Ascending aorta (tissue), 2 donors: ENCODE data around the gene ABHD17A. TPM values are rescaled to one million over a fixed set of nuclear protein-coding genes. Genes with fewer than 3 reads are reported as not detected.

Experiments
- DNase-seq, 2 donors: peaks; one replicate each; pipeline ENCODE4 v3.0.0-alpha.2; 2019; ENCODE audit warnings: low spot score in 2 of 2
- H3K27ac ChIP-seq, 2 donors: fragments of 200-600 bp; sonication (generic); one replicate each; pipeline ENCODE4 v1.5.1; 2016 to 2017; ENCODE audit warnings: mild to moderate bottlenecking in 1 of 2
- H3K27me3 ChIP-seq: fragments of 200-600 bp; sonication (generic); one replicate; pipeline ENCODE4 v1.5.1; 2017
- H3K36me3 ChIP-seq, 2 donors: fragments of 200-600 bp; sonication (generic); one replicate each; pipeline ENCODE4 v1.5.1; 2016
- H3K4me1 ChIP-seq, 2 donors: fragments of 200-600 bp; sonication (generic); one replicate each; pipeline ENCODE4 v1.5.1; 2016 to 2017; ENCODE audit warnings: mild to moderate bottlenecking in 1 of 2
- H3K4me3 ChIP-seq, 2 donors: fragments of 200-600 bp; sonication (generic); one replicate each; pipeline ENCODE4 v1.5.1; 2016 to 2017; ENCODE audit warnings: mild to moderate bottlenecking in 1 of 2
- H3K9me3 ChIP-seq, 2 donors: fragments of 200-600 bp; sonication (generic); one replicate each; pipeline ENCODE4 v1.5.1; 2016
- intact Hi-C: fragments of 100-400 bp; cut with DNase I; formaldehyde crosslinking; loops from one replicate; pipeline ENCODE4 v1.15.1; 2023
- total RNA-seq: library from RNA; depleted of rRNA; stranded (reverse); fragments of >200 nt; gene quantifications from one replicate; pipeline ENCODE4 v1.1.0, GENCODE V29; 2016
- TF ChIP-seq, protein P1 (sequence below), 3 experiments: fragments of 200-600 bp in 2 of 3; fragments of 450-650 bp in 1 of 3; sonication (generic) in 2 of 3; IDR thresholded peaks; one replicate each; pipeline ENCODE4 v1.5.1; 2016 to 2019; ENCODE audit warnings: antibody characterized with exemption in 3 of 3, mild to moderate bottlenecking in 1 of 3, moderate library complexity in 1 of 3

ABHD17A gene
- total RNA-seq, 1 donor from 2014 or later, result 278 TPM

DNA sequence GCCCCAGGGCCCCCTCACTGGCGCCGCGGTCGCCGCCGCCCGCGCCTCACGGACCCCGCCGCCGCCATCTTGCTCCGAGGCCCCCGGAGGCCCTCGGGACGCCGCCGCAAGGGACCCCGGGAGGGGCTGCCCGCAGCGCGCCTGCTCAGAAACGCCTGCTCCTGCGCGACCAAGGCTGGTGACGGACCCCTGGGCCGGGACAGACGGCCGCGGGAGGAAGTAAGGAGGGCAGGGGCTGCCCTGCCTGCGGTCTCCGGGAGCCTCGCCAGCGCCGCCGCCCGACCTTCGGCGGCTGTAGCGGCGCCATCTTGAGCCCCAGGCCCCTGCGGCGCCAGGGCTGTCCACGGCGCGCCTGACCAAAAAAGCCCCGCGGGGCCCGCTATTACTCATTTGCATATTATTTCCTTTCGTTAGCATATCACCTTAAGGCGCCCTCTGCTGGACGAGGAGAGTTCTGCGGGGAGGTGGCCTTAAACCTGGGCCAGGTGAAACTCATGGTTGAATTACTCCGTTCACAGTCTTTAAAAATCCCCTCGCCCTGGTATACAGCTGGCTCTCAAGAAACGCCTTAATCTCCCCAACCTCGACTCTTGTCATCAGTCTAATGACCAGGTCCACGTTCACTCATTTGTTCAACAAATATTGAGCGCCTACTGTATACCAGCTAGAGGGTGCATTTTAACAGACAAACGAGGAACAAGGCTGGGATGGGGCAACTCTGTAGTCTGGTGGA is 36.7 kb downstream of the ABHD17A start, which contains the start of gene REXO1:
Gene REXO1 (minus strand): TSS at position 85 of the 733 bp plus-strand sequence. CDS start 125 bp downstream, outside the sequence.
- Histone ChIP-seq H3K4me1 (peaks cover 12 to 38% of the 10 kb centered on the region in 2 donors), H3K9me3 (no peaks in the 10 kb centered on the region), H3K27ac (peak within 1 kb of the TSS; percentile 99 to 100), H3K27me3 (no peaks in the 10 kb centered on the region), H3K4me3 (peak within 1 kb of the TSS; percentile 95 to 100), H3K36me3 (peaks cover 3 to 8% of the 10 kb centered on the region in 2 donors)
- intact Hi-C loops, result no loop called here
- TF ChIP-seq, protein P1, sequence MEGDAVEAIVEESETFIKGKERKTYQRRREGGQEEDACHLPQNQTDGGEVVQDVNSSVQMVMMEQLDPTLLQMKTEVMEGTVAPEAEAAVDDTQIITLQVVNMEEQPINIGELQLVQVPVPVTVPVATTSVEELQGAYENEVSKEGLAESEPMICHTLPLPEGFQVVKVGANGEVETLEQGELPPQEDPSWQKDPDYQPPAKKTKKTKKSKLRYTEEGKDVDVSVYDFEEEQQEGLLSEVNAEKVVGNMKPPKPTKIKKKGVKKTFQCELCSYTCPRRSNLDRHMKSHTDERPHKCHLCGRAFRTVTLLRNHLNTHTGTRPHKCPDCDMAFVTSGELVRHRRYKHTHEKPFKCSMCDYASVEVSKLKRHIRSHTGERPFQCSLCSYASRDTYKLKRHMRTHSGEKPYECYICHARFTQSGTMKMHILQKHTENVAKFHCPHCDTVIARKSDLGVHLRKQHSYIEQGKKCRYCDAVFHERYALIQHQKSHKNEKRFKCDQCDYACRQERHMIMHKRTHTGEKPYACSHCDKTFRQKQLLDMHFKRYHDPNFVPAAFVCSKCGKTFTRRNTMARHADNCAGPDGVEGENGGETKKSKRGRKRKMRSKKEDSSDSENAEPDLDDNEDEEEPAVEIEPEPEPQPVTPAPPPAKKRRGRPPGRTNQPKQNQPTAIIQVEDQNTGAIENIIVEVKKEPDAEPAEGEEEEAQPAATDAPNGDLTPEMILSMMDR (IDR thresholded peaks at IDR 0.05), result peak; percentile 86 to 95 (median 92)
- peak; percentile 73 to 97 for DNase-seq

DNA sequence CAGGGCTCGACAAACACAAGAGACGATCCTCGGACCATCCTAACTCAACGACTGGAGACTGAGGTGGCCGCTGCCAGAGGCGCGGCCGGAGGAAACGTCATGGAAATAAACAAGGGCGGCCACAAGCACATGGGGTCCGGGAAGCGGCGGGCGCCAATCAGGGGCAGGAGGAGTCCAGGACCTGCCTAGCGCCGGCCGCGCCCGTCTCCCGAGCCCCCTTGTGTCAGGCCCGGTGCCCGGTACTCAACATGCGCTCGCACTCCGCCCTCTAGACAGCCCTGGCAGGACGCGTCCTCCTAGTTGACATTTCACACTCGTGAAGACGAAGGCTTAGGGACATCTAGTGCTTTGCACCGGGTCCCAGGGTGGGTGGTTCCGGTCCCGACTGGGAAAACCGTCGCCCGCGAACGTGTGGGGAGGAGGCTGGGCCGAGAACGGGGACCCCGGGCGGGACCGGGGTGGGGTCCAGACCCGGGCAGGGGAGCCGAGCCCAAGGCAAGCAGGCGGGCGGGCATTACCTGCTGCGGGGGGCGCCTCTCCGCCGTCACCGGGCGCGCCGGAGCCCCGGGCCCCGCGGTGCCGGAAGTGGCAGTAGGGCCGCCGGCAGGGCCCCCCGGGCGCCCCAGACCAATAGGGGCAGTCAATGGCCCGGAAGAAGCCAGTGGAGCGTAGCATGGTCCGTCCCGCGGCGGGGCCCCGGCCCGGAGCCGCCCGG is 37.5 kb downstream of the ABHD17A start:
- Histone ChIP-seq H3K27me3 (no peaks in the 10 kb centered on the region), H3K4me3 (peak overlapping the region; percentile 95 to 100), H3K36me3 (peaks cover 3 to 8% of the 10 kb centered on the region in 2 donors), H3K27ac (peak overlapping the region; percentile 99 to 100), H3K9me3 (no peaks in the 10 kb centered on the region), H3K4me1 (peaks cover 10 to 37% of the 10 kb centered on the region in 2 donors)
- TF ChIP-seq, protein P1 (IDR thresholded peaks at IDR 0.05), result no peak
- no peak for DNase-seq
- intact Hi-C loops, result no loop called here

DNA sequence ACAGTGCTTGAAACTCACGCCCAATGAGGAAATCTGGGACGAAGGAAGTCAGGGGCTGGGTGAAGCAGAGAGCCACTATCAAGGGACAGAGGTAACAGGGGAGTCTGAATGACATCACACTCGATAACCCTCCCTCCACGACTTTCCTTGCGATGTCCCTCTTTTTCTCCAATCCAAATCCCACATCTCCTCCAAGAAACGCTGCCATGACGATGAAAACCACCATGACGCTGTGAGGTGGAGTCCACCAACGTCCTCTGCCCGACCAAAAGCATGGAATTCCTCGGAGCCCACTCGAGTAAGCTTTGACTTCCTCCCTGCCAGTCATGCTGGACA is 38.0 kb downstream of the ABHD17A start:
- no peaks in the 10 kb centered on the region for H3K27me3 ChIP-seq
- DNase-seq, result no peak
- TF ChIP-seq, protein P1 (IDR thresholded peaks at IDR 0.05), result no peak
- H3K9me3 ChIP-seq, result no peaks in the 10 kb centered on the region
- peak overlapping the region; percentile 95 to 100 for H3K4me3 ChIP-seq
- peaks cover 3 to 8% of the 10 kb centered on the region in 2 donors for H3K36me3 ChIP-seq
- intact Hi-C loops, result no loop called here
- peaks cover 10 to 37% of the 10 kb centered on the region in 2 donors for H3K4me1 ChIP-seq
- peak overlapping the region in 1 of 2 donors; percentile 100 for H3K27ac ChIP-seq

DNA sequence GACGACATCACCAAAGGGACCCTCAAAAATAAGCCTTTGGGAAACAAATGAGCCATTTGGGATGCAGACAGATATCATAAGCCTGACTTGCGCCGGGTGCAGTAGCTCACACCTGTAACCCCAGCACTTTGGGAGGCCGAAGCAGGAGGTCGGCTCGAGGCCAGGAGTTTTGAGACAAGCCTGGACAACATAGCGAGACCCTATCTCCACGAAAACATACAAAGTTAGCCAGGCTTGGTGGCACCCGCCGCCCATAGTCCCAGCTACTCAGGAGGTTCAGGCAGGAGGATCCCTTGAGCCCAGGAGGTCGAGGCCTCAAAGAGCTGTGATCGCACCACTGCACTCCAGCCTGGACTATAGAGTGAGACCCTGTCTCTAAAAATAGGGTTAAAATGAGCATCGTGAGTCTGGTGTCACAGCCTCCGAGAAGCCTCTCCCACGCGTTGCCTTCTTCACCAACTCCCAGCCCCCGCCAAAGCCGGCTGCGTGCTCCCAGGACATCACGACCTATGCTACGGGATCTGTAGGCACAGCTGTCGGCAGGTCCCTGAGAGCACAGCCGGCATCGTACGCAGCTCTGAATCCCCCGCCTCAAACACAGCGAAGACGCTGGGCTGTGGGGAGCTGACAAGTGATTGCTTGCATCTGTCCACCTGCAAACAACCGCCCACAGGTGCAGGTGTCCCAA is 38.6 kb downstream of the ABHD17A start:
- peaks cover 10 to 37% of the 10 kb centered on the region in 2 donors for H3K4me1 ChIP-seq
- intact Hi-C loops, result no loop called here
- TF ChIP-seq, protein P1 (IDR thresholded peaks at IDR 0.05), result no peak

DNA sequence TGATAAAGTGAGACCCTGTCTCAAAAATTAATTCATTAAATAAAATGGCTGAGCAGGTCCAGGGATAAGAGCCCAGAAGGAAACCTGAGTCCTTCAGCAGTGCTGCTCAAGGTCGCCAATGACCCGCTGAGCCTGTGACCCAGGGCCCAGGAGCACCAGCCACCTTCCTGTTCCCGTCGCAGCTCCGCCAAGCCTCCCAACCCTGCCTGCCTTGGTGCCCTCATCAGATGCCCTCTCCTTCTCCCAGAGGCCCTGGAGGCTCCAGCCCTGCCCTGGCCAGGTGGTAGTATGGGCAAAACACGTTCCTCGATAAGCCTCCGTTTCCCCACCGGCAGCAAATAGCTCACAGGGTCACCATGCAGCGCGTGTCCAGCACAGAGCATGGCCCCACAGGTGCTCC is 39.7 kb downstream of the ABHD17A start:
- no peaks in the 10 kb centered on the region for H3K9me3 ChIP-seq
- no peaks in the 10 kb centered on the region for H3K27me3 ChIP-seq
- peaks cover 3 to 8% of the 10 kb centered on the region in 2 donors for H3K36me3 ChIP-seq
- intact Hi-C loops, result no loop called here
- peaks cover 10 to 37% of the 10 kb centered on the region in 2 donors for H3K4me1 ChIP-seq
- DNase-seq, result no peak
- no peak overlapping the region for H3K4me3 ChIP-seq
- TF ChIP-seq, protein P1 (IDR thresholded peaks at IDR 0.05), result no peak
- H3K27ac ChIP-seq, result no peak overlapping the region

More for the DNA sequence above, 38.6 kb downstream of the ABHD17A start:
- Histone ChIP-seq H3K9me3 (no peaks in the 10 kb centered on the region), H3K4me3 (peak overlapping the region; percentile 95 to 100), H3K27ac (no peak overlapping the region), H3K27me3 (no peaks in the 10 kb centered on the region), H3K36me3 (peaks cover 3 to 8% of the 10 kb centered on the region in 2 donors)
- no peak for DNase-seq
